Stimulated activated CD8-positive, alpha-beta memory T cell treated with anti-CD3 and anti-CD28 coated beads, Interleukin-12 subunit alpha, Interleukin-12 subunit beta, amount 100 ng/mL, for 4 hours (primary cell): Measurements from ENCODE around the gene DMC1.
A peak's percentile ranks its signal among the peaks of the same experiment; 100 is the strongest.

Experiments used
- DNase-seq: peaks from one replicate; pipeline ENCODE4 v3.0.0-alpha.2; 2020; ENCODE audit warnings: low read depth

Gene DMC1

GRCh38 chr22:38566726-38567504 lies 3.1 kb downstream of the DMC1 start:
- DNase-seq: no peak

GRCh38 chr22:38565441-38565840 lies 4.5 kb downstream of the DMC1 start:
- DNase-seq: no peak

GRCh38 chr22:38564669-38565068 lies 5.3 kb downstream of the DMC1 start:
- no peak for DNase-seq

- DNase-seq: no peak
Observed at GRCh38 chr22:38554281-38554680, 15.7 kb downstream of the DMC1 start.

GRCh38 chr22:38549101-38549894 lies 20.7 kb downstream of the DMC1 start:
- no peak for DNase-seq

- no peak for DNase-seq
Observed at GRCh38 chr22:38540701-38541100, 29.3 kb downstream of the DMC1 start.

- DNase-seq: no peak
Observed at GRCh38 chr22:38531251-38531938, 38.6 kb downstream of the DMC1 start.

GRCh38 chr22:38524429-38524828 lies 45.6 kb downstream of the DMC1 start:
- DNase-seq: no peak

GRCh38 chr22:38523479-38523878 lies 46.5 kb downstream of the DMC1 start:
- DNase-seq: no peak

GRCh38 chr22:38523029-38523428 lies 47.0 kb downstream of the DMC1 start:
- no peak for DNase-seq

- no peak for DNase-seq
Observed at GRCh38 chr22:38519453-38520250, 50.3 kb downstream of the DMC1 start.

GRCh38 chr22:38518620-38519019 lies 51.4 kb downstream of the DMC1 start:
- no peak for DNase-seq

GRCh38 chr22:38513063-38513462 lies 56.9 kb downstream of the DMC1 start:
- peak; percentile 15 for DNase-seq

GRCh38 chr22:38510416-38510970 lies 59.5 kb downstream of the DMC1 start:
- DNase-seq: no peak

- DNase-seq: peak; percentile 86
Observed at GRCh38 chr22:38506118-38506962, 63.6 kb downstream of the DMC1 start, which contains the start of gene DDX17. TSS of gene DDX17 (minus strand) at chr22:38506311.

GRCh38 chr22:38505541-38506117 lies 64.4 kb downstream of the DMC1 start:
- peak; percentile 50 for DNase-seq

- DNase-seq: peak; percentile 35
Observed at GRCh38 chr22:38504731-38505540, 65.0 kb downstream of the DMC1 start.

GRCh38 chr22:38503021-38503420 lies 67.0 kb downstream of the DMC1 start:
- no peak for DNase-seq
